ENCODE measurements around the gene SP140L.
"Not testable (repeated sequence)": the region's sequence is repeated elsewhere in the genome, so short reads cannot be mapped to it uniquely, and the experiment has no call there.

Gene SP140L

DNA sequence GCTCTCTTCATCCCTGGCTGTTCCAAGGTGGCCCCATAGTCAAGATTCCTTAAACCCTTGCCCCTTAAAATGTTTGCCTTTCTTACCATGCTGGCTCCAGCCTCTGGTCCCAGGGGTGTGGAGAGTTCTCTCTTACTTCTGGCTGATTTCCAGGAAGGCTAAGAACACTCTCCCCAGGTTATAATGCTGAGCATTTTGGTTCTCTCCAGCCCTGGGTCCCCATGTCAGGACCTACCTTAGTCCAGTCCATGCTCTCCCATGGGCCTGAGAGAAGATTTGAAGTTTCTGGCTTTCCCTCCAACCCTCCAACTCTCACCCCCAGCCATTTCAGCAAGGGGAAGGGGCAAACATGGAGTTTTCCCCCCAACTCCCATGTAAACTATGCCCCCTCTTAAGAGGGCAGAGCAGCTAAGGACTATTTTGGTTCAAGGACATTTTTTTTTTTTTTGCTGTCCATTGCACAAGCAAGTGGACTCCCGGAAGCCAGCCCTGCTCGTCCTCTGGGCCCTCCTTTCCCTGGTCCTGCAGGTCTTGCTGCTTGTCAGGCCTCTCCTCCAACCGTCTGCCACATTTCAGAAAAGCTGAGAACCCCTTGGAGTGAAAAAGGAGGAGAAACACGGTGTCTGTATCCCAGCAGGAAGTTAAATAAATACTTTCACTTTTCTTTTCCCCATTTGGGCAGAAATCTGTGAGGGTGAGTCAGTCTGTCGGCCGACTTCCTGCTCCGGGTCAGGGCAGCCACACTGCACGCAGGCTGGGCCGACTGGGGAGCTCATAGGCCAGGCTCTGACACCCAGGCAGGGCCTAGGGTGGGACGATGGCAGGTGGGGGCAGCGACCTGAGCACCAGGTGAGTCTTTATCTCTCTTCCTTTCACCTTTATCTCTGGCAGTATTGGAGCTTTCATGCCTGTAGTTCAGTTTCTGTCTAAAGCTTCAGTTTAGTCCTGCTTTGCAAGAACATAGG lies at the start of gene SP140L:
Gene SP140L, plus strand, starts transcription at position 741 of the 965 bp plus-strand sequence. Its CDS starts 77 bp downstream, at position 818.
- no peak for DNase-seq

DNA sequence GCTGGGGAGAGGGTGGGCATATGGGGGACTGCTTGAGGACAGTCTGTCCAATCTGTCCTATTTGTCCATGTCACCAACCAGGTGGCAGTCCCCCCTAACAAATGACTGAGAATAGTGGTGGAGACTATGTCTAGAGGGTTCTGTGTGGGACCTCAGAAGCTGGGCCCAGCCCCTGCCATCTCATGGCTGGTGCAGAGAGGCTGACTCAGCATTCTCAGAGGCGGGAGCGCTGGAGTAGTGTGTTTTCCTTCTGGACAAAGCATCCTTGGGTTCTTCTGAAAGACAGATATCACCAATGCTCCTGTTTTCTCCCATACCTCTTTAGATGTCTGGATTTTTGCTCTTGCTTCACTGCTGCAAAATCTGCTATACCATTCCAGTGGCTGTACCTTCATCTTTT lies 44.1 kb upstream of the SP140L start:
- no peak for DNase-seq

DNA sequence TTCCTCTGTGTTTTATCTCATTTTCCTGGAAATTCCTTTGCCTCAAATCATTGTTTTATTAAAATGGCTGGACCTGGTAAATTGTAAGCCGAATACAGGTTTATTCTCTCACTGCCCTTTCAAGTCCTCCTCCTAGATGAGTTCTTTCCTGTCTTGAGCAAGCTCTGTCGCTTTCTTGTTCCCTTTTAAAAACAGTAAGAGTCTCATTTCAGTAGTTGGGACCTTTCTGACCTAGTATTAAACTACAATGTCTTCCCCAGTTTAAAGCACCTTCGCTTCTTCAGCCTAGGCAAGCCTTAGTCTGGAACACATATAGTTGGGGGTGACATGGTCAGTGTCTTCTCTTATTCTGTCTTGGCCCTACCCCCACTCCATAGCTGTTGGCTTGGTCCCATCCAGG lies 40.9 kb upstream of the SP140L start:
- no peak for DNase-seq

DNA sequence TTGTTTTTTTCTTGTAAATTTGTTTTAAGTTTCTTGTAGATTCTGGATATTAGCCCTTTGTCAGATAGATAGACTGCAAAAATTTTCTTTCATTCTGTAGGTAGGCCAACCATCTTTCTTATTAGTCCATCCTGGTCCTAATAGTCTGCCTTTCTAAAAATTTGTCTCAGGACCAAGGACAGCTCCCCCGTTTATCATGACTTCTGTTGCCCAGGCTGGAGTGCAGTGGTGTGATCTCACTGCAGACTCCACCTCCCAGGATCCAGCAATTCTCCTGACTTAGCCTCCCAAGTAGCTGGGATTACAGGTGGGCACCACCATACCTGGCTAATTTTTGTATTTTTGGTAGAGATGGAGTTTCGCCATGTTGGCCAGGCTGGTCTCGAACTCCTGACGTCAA lies 37.7 kb upstream of the SP140L start:
- not testable (repeated sequence) for DNase-seq

DNA sequence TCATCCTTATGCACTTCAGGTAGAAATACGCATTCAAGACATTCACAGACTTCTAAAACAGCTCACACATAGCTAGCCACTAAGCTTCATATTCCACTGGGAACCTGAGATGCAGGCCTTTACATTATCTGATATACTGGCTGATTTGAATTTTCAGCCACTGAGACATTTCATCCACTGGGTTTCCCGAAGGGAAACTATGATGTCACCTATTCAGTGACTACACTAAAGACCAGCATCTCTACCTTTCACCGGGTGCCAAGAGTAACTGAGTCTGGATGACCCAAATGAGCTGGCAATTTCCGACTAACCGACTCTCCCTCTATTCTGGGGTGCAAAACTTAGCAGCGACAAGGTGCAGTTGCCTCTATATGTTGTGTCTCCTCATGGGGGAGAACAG lies 31.8 kb upstream of the SP140L start:
- no peak for DNase-seq

DNA sequence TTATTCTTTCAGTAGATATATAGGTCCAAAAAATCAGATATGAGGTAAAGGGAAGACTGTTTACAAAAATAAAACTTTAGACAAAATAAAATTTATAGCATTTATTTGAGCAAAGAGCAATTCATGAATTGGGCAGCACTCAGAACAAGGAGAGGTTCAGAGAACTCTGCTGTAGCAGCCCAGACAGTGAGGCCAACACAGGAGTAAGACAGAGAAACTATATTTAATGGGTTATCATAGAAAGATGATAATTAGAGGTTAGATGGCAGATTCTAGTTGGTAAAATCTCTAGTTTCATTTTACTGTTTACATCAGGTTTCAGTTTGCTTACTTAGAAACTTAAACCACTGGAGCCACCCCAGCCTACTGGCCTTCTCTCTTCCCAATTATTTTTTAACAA lies 30.1 kb upstream of the SP140L start:
- DNase-seq = no peak

DNA sequence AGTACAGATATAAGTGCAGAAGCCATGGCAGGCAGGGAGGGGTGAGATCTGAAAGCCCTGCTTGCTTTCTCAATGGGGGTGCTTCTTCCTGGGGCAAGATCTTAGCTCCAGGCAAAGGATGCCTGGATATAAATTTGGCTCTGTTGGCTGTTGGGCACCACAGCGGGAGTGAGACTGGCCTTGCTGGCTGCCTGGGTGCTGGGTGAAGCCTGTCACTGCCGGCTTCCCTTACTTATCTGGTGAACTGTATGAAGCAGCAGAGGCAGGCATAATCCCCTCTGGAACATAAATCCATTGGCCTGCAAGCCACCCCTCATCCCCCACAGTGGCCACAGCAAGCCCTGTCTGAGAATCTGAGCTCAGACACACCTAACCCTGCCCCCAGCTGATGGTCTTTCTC lies 27.4 kb upstream of the SP140L start:
- no peak for DNase-seq

DNA sequence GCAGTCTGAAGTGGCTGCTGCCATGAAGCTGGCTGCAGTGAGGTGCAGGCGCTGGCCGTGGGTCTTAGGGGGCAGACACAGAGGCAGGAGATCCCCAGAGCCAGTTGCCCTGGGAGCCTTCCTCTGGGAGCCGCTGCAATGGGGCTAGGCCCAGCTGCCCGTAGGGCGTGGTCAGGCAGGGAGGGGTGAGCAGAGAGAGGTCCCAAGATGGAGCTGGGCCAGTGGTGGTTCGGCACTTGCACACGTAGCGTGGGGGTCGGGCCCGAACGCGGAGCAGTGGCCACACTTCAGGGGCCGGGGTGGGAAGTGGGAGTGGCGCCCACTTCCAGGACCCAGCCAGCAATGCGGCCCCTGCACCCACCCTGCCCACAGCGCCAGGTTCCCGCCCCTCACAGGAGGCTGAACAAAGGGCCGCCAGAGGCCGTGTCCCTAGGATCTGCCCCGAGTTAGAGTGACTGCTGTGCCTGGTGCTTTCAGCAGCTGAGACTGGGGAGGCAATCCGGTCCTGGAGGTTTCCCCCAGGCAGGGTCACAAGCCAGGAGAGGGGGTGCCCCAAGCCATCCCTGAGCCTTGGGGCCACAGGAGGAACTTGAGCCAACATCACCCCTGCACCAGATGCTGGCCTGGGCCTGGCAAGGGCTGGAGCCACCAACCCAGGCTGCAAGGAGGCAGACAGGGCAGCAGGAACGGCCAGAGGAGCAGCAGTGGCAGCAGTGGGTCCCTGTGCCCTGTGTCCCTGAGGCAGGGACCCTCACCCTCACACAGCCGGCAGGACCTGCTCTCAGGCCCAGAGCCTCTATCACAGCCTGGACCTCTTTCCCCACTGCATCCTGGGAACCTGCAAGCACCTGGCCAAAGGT lies 21.3 kb upstream of the SP140L start:
- no peak for DNase-seq

DNA sequence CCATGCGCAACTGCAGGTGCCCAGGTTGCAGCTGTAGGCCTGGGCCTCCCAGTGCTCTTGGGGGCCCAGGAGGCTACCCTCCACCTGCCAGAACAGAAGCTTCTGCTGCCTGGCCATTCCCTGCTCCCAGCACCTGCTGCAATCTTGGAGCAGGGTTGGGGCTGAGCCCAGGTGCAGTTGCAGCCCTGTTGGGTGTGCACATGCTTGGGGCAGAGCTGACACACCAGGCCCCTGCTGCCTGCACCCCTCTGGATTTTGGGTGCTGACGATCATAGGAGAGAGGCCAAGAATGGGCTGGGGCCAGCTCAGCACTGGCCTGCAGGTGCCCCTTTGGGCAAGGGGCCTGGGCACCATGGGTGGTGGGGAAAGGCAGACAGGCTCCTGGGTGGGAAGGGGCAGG lies 20.5 kb upstream of the SP140L start:
- no peak for DNase-seq

DNA sequence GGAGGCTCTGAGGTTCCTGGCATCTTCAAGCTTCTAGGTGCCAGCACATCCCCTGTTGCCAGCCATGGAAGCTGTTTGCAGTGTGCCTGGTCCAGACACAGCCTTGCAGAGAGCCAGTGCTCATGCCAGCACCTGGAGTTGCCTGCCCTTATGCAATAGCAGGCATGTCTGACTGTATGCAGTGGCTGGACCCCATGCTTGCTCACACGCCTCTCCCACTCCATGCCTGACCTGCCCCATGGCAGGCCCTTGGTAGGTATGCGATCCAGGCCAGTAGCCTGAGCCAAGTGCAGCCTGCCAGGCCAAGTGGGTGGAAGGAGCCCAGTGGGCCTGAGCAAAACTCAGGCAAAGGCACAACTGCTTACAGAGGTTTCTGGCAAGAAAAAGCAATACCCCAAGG lies 19.5 kb upstream of the SP140L start:
- DNase-seq = no peak

DNA sequence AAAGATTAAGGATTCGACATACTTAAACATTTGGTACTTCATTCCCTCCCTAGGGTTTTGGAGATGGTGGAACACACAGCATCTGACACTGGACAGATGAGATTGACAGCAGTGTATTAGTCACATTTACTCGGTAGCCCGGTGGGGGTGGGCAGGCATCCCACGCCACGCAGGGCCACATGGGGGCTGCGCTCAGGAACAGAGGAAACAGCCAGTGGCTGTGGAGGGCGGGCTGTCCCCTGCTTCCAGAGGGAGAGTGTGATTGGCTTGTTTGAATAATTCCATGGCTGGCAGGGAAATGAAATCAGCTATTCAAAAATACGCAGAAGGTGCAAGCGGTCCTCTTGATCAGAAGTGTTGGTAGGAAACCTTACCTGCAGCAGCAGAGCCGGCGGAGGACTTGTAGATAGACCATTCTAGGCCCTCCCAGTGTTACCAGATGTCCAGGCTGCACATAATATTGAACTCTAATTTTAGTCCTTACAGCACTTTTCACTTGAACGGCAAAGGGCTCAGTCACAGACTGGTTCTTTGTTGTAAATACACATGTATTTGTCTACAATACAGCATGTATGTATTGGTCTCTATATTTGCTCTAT lies 18.5 kb upstream of the SP140L start:
- DNase-seq = no peak

DNA sequence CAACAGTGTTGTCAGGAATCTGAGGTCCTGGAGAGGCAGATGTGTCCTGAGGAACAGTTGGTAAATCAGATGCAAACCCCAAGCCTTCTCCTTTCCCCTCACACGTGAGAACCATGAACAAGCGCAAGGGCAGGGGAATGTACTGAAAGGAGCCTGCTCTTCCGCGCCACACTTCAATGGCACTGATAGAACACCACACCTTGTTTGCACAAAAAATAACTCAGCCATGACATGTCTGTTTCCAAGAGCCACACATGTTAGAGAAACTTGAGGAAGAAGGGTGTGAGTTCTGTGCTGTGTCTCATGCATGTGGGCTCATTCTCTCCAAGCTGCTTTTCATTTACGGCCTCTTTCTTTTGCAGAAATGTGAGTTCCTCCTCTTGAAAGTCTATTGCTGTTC lies 16.2 kb upstream of the SP140L start:
- not testable (repeated sequence) for DNase-seq

DNA sequence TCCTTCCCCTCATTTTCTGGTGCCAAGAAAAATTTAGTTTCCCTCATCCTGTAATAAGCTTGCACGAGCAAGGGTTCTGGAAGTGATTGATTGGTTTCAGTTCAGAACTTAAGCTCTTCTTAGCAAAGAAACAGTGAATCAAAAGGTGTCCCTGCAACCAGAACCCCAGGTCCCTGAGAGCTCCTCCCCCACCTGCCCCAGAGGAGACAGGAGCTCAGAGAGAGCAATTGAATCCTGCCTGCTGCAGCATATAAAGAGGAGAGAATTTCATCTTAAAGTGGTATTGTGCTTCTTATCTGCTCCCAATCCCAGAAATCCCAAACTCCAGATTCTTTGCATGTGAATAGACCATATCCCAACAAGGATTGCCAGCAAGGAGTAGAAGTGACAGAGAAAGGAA lies 15.4 kb upstream of the SP140L start:
- not testable (repeated sequence) for DNase-seq

DNA sequence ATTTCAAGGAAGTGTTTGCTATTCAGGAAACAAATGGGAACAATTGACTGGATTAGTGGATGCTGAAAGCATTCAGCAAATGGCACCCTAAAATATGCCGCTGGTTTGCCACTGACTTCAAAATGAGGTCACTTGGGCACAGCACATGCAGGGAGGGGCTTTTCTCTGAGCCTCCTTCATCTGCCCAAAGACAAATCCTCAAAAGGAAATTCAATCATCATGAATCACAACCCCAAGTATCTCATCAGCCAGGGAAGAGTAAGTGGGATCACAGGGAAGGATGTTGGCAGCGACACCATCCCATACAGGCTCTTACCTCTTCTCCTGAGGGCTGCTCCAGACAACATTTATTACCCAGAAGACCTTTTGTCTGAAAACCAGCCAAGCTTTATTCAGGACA lies 14.4 kb upstream of the SP140L start:
- no peak for DNase-seq

DNA sequence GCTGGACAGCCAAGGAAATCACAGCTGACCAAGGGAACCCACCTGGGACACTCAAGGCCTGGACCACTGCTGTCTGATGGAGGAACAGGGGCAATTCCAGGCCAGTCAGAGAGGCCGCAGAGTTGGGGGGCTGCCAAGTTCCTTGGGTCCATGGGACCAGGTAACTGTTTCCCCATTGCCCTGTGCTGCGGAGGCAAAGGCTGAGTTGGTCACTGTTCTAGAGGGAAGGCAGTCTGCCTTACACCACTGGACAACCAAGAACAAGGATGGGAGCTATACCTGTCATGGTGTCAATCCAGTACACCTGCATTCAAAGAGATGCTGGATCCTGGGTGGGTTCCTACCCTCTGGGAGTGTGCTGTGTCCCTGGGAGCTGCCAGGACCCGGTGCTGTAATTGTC lies 9.6 kb upstream of the SP140L start:
- no peak for DNase-seq

DNA sequence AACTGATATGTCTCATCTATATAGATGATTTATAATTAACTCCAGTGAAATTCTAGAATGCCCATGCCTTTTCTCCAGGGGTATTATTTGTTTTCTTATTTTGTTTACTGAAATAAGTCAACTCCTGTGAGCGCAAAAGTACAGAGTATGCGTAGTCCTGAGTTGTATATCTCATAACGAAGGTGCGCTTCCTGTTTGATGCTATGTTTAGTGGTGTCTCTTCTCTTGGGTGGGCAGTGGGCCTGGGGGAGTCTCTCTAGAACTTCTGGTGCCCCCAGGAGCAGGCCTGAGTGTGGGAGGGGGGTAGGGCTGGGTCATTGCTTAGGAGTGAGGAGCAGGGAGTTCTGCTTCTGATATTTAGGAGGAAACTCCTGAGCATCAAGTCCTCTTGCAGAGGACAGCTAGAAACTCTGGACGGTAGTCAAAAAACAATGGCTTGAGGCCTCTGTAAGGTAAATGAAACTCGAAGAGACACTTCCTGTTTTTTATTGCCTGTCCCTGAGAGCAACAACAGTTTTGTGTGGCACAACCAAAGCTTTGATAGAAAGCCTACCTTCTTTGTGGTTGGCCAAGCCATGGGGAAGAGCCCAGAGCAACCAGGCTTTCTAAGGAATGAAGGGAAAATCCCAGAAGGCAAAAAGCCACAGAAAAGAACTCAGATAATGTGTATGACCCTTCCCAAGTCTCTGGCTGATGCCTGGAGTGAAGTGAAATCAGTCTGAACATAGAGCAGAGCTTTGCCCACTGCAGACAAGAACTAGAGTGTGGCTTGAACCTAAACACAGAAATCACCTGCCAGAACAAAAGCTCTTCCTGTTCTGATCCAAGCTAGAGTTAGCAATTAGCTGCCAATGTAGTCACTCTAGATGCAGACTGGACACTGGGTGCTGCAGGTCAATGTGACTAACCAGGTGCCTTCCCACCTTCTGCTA lies 8.5 kb upstream of the SP140L start:
- DNase-seq = no peak

DNA sequence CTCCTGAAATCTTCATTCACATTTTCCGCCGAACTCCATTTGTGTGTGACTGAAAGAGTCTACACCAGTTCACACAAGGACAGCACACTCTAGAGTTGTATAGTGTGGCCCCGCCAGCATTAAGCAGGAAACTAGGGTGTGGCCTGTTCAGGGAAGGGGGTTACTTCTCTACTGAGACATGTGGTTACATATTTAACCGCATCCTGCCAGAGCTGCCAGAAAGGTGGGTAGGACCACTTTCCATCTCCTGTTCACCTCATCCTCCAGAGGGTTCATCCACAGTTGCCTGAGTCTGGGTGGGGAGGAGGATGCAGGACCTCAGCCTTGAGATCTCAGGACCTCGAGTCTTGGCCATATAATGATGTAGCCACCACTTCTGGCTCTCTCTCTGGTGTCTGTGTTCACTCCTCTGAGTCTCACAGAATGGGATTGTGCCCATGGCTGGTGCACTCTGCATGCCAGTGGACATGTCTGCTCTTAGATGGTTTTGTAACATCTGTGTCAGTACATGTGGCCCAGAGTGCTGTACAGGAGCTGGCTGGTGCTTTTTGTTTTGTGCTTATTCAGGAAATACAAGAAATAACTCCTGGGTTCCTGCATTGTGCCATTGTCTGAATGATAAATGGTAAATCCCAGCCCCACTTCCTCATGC lies 7.7 kb upstream of the SP140L start:
- DNase-seq = no peak

DNA sequence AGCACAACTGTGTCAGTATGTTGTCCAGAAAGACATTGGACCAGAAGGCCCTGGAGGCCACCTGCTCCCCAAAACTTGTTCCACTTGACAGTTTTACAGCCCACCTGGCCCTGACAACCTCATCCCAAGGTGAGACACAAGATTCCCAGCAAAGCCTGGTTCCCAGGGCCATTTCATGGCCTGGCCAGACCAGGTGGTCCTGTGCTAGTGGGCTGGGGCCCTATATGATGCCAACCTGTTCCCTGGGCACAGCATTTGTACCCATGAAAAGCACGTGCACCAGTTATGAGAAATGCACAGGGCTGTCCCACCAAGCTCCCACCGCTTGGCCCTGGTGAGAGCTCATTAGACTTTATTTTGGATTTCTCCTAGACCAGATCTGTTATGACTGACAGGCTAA lies 6.0 kb upstream of the SP140L start:
- DNase-seq = no peak

DNA sequence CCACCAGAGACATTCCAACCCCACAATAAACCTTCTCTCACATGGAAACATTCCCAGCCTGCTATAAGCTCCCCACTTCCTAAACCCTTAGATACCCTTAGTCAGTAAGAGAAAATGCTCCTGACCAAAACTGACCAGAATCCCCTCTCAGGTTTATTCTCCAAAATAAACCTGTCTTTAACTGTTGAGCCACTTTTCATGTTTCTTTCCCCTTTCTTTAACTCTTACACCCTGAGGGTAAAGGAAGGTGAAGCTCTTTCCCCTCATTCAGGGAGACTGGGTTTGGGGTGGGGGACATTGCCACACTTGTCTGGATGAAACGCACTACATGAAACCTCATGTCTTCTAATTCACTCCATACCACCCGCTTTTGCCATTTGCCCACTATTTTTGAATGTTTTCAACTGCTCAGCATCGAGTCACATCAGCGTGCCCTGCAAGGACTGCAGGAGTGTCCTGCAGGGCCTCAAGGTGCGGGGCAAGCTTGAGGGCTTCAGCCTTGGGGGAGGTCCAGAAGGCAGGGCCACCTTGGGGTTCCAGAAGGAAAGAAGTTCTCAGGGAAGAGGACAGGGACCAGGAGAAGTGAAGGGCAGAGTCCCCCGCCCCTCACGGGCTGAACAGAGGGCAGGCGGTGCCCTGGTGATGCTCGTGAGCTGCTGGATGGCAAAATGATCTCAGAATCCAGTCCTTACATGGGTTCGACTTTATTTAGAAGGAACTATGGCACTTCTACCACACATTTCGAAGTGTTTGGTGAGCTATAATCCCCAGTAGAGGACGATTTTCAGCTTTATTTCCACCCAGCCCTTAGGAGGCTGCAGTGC lies 4.2 kb upstream of the SP140L start:
- no peak for DNase-seq

DNA sequence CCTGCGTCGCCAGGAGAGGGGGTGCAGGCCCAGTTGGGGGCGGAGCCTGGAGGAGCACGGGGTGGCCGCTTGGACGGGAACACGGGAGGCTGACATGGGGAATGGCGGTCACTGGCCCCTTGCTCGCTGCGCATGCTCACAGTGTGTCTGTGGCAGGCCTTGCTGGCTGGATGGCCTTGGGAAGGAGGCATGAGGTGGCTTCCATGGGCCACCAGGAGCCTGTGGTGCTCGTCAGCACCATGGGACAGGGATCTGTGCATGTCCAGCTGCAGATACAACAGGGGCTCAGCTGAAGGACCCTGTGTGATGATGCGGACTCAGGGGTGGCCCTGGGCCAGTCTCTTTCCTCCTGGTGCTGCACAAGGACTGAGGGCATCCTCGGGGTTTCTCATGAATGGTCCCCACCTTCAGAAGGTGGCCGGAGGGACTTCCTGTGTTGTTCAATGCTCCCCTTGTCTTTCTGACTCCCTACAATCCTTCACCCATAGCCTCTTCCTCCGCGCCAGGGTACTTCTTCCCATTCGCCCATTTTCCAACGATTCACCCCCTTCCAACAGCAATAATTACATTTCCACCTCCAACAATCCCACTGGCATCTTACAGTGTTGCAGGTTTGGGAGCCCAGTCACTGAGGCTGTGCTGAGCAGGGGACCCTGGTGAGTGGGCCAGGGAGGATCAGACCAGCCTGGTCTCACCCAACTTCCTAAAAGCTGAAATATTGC lies 3.4 kb upstream of the SP140L start:
- DNase-seq = no peak

All from hippocampal formation (tissue), 2 donors.